HCT116 (cell line): ENCODE measurements around the gene PDE1A. TPM values are rescaled to one million over a fixed set of nuclear protein-coding genes. Genes with fewer than 3 reads are reported as not detected.

Experiments
- ATAC-seq: fragments of 200-7000 bp; cut with Tn5 transposase; 2 replicates; pipeline ENCODE4 v1.9.1; 2020; ENCODE audit warnings: mild to moderate bottlenecking, moderate library complexity
- BruUV-seq: library from RNA; stranded (reverse); fragments of 400-500 nt; replicated peaks from 2 replicates; lab custom pipeline; 2021; lab: Mats Ljungman, UMichigan
- CTCF ChIA-PET: fragments of 300-600 bp; sonication (Branson Sonifier 250); formaldehyde crosslinking; loops from one replicate; lab custom pipeline; 2021; ENCODE audit warnings: antibody characterized with exemption; lab: Charles Lee
- POLR2A ChIA-PET: fragments of 300-600, 350-600 bp; sonication (Branson Sonifier 250); formaldehyde crosslinking; loops from one replicate; lab custom pipeline; 2021; ENCODE audit warnings: antibody characterized with exemption; lab: Charles Lee
- RAD21 ChIA-PET, 2 experiments: fragments of 300-600 bp; sonication (Branson Sonifier 250); formaldehyde crosslinking; loops; one replicate each; lab custom pipeline; 2023; ENCODE audit warnings: low total read pairs in 2 of 2; ENCODE audit not compliant: uncharacterized antibody in 2 of 2, unreplicated experiment in 2 of 2, low non-redundant PET in 1 of 2; lab: Charles Lee
- DNase-seq: peaks from one replicate; pipeline ENCODE4 v3.0.0-alpha.2; 2010; ENCODE audit warnings: low read depth, low spot score
- H2AFZ ChIP-seq: fragments of 200-600 bp; shearing (Covaris generic), sonication (generic); 2 replicates; pipeline ENCODE4 v1.6.1; 2017; ENCODE audit warnings: low read depth, mixed run types, mixed read lengths, antibody characterized with exemption, low read length; ENCODE audit not compliant: poor library complexity, severe bottlenecking
- H3K27ac ChIP-seq: 2 replicates; pipeline ENCODE4 v1.5.1; 2012; ENCODE audit warnings: low read depth, low read length
- H3K27me3 ChIP-seq: fragments of 200-600 bp; sonication (generic); 2 replicates; pipeline ENCODE4 v1.6.1; 2016; ENCODE audit warnings: mixed run types, low read length, mixed read lengths; ENCODE audit not compliant: insufficient read depth
- H3K36me3 ChIP-seq, 2 experiments: fragments of 200-500 bp in 1 of 2; fragments of 200-600 bp in 1 of 2; sonication (Bioruptor generic) in 1 of 2; sonication (generic) in 1 of 2; 2 replicates each; pipeline versions ENCODE4 v1.5.1 to v1.6.1; 2014 to 2016; ENCODE audit warnings: low read length in 2 of 2, inconsistent platforms in 1 of 2, mixed read lengths in 1 of 2, mixed run types in 1 of 2; ENCODE audit not compliant: insufficient read depth in 2 of 2, control insufficient read depth in 1 of 2
- H3K4me1 ChIP-seq, 2 experiments: fragments of 200-600 bp in 1 of 2; sonication (generic) in 1 of 2; 2 replicates each; pipeline versions ENCODE4 v1.5.1 to v1.6.1; 2012 to 2017; ENCODE audit warnings: low read length in 2 of 2, inconsistent platforms in 1 of 2, mild to moderate bottlenecking in 1 of 2, mixed read lengths in 1 of 2, mixed run types in 1 of 2, moderate library complexity in 1 of 2; ENCODE audit not compliant: insufficient read depth in 2 of 2, control insufficient read depth in 1 of 2
- H3K4me2 ChIP-seq: fragments of 200-600 bp; sonication (generic); 2 replicates; pipeline ENCODE4 v1.6.1; 2017; ENCODE audit warnings: mixed run types, low read length, mixed read lengths
- H3K4me3 ChIP-seq, 2 experiments: fragments of 200-600 bp in 1 of 2; sonication (generic) in 1 of 2; replicated peaks in 1 of 2; 2 replicates each; pipeline ENCODE4 v1.5.1; 2011 to 2016; ENCODE audit warnings: low read length in 2 of 2, control low read depth in 1 of 2, low read depth in 1 of 2, mild to moderate bottlenecking in 1 of 2, mixed read lengths in 1 of 2, mixed run types in 1 of 2
- H3K79me2 ChIP-seq: fragments of 200-600 bp; sonication (generic); 2 replicates; pipeline ENCODE4 v1.6.1; 2017; ENCODE audit warnings: mild to moderate bottlenecking, mixed run types, low read length, moderate library complexity, mixed read lengths; ENCODE audit not compliant: insufficient read depth
- H3K9ac ChIP-seq: fragments of 200-600 bp; sonication (generic); 2 replicates; pipeline ENCODE4 v1.6.1; 2016; ENCODE audit warnings: low read length, mixed read lengths
- H3K9me2 ChIP-seq: fragments of 200-600 bp; sonication (generic), shearing (Covaris generic); 2 replicates; pipeline ENCODE4 v1.6.1; 2017; ENCODE audit warnings: mixed run types, mild to moderate bottlenecking, moderate library complexity; ENCODE audit not compliant: insufficient read depth
- H3K9me3 ChIP-seq, 2 experiments: fragments of 200-500 bp in 1 of 2; fragments of 200-600 bp in 1 of 2; sonication (Bioruptor generic) in 1 of 2; sonication (generic) in 1 of 2; 2 replicates each; pipeline ENCODE4 v1.6.1; 2014 to 2017; ENCODE audit warnings: low read length in 2 of 2, mixed read lengths in 2 of 2, inconsistent platforms in 1 of 2, low read depth in 1 of 2, mild to moderate bottlenecking in 1 of 2, mixed run types in 1 of 2, moderate library complexity in 1 of 2; ENCODE audit not compliant: control insufficient read depth in 1 of 2, insufficient read depth in 1 of 2
- H4K20me1 ChIP-seq: fragments of 200-600 bp; sonication (generic), shearing (Covaris generic); 2 replicates; pipeline ENCODE4 v1.6.1; 2017; ENCODE audit warnings: mixed run types, mild to moderate bottlenecking, moderate library complexity; ENCODE audit not compliant: insufficient read depth
- CBX3 ChIP-seq: IDR thresholded peaks from 2 replicates; pipeline ENCODE4 v1.6.1; 2012; ENCODE audit warnings: low read depth
- CEBPB ChIP-seq: IDR thresholded peaks from 2 replicates; pipeline ENCODE4 v1.6.1; 2012; ENCODE audit warnings: low read depth
- ELF1 ChIP-seq: IDR thresholded peaks from 2 replicates; pipeline ENCODE4 v1.6.1; 2012; ENCODE audit warnings: low read depth, borderline replicate concordance
- POLR2A ChIP-seq: IDR thresholded peaks from 2 replicates; pipeline ENCODE4 v1.7.0; 2011; ENCODE audit warnings: borderline replicate concordance; ENCODE audit not compliant: insufficient read depth, insufficient read length; ENCODE audit errors: extremely low read depth
- TCF7L2 ChIP-seq: IDR thresholded peaks from 2 replicates; pipeline ENCODE4 v1.7.0; 2011; ENCODE audit warnings: borderline replicate concordance, inconsistent platforms; ENCODE audit not compliant: insufficient read depth, insufficient read length; ENCODE audit errors: extremely low read depth
- ZNF274 ChIP-seq: fragments of 200-500 bp; sonication (Bioruptor generic); IDR thresholded peaks from 2 replicates; pipeline ENCODE4 v1.6.1; 2014; ENCODE audit warnings: mild to moderate bottlenecking, low read depth, low read length, inconsistent platforms
- intact Hi-C: fragments of 100-400 bp; cut with micrococcal nuclease; formaldehyde crosslinking; loops from 2 replicates; pipeline ENCODE4 v1.10.0; 2022
- total RNA-seq: library from RNA; stranded (reverse); gene quantifications from one replicate; pipeline ENCODE4 v1.2.1, GENCODE V29; 2021; ENCODE audit not compliant: unreplicated experiment
- TF ChIP-seq, protein P1 (sequence below): IDR thresholded peaks from 2 replicates; pipeline ENCODE4 v1.6.1; 2012; ENCODE audit warnings: low read depth
- TF ChIP-seq, protein P2 (sequence below), 3 experiments: fragments of 200-600 bp in 1 of 3; sonication (generic) in 1 of 3; IDR thresholded peaks in 2 of 3; conservative IDR thresholded peaks in 1 of 3; 2 replicates each; pipeline ENCODE4 v1.5.1; 2012 to 2017; ENCODE audit warnings: low read depth in 2 of 3, low read length in 2 of 3, antibody characterized with exemption in 1 of 3, borderline replicate concordance in 1 of 3, control low read depth in 1 of 3, mild to moderate bottlenecking in 1 of 3, mixed read lengths in 1 of 3, mixed run types in 1 of 3, moderate library complexity in 1 of 3; ENCODE audit not compliant: insufficient read depth in 1 of 3

Gene PDE1A
- total RNA-seq, 1 experiment from 2014 or later = 0.12 TPM

DNA sequence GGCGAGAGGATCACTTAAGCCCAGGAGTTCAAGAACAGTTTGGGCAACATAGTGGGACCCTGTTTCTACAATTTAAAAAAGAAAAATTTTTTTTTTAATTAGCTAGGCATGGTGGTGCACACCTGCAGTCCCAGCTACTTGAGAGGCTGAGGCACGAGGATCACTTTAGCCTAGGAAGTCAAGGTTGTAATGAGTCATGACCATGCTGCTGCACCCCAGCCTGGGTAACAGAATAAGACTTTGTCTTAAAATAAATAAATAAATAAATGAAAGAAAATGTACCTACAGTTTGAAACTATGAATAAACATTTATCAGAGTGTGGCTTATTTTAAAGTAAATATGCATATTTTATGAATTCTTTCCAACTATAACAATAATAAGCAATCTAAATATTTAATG lies 16.7 kb downstream of the PDE1A start (continued):
- TF ChIP-seq, protein P1, sequence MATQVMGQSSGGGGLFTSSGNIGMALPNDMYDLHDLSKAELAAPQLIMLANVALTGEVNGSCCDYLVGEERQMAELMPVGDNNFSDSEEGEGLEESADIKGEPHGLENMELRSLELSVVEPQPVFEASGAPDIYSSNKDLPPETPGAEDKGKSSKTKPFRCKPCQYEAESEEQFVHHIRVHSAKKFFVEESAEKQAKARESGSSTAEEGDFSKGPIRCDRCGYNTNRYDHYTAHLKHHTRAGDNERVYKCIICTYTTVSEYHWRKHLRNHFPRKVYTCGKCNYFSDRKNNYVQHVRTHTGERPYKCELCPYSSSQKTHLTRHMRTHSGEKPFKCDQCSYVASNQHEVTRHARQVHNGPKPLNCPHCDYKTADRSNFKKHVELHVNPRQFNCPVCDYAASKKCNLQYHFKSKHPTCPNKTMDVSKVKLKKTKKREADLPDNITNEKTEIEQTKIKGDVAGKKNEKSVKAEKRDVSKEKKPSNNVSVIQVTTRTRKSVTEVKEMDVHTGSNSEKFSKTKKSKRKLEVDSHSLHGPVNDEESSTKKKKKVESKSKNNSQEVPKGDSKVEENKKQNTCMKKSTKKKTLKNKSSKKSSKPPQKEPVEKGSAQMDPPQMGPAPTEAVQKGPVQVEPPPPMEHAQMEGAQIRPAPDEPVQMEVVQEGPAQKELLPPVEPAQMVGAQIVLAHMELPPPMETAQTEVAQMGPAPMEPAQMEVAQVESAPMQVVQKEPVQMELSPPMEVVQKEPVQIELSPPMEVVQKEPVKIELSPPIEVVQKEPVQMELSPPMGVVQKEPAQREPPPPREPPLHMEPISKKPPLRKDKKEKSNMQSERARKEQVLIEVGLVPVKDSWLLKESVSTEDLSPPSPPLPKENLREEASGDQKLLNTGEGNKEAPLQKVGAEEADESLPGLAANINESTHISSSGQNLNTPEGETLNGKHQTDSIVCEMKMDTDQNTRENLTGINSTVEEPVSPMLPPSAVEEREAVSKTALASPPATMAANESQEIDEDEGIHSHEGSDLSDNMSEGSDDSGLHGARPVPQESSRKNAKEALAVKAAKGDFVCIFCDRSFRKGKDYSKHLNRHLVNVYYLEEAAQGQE = no peak
- TF ChIP-seq TCF7L2 = no peak
- TF ChIP-seq CBX3 = no peak
- no peak for TF ChIP-seq ZNF274
- no peak for TF ChIP-seq ELF1
- no peak for TF ChIP-seq POLR2A

DNA sequence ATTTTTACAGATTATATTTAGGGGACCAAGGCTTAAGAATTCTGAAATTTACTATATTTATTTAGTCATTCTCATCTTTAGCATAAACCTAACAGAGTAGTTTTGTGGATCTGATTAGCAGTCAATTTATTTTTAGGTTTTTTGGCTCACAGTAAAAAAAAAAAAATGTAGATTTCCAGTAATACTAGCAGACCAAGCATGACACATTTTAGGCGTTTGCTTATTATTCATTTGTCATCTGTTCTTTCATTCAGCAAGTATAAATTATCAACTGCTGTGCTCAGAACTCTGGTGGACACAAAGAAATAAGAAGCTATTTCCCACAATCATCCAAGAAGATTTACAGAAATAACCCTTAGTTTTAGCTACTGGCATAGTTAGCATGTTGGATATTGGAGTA lies 20.6 kb downstream of the PDE1A start:
- DNase-seq = no peak
- TF ChIP-seq CEBPB = no peak
- TF ChIP-seq, protein P2, sequence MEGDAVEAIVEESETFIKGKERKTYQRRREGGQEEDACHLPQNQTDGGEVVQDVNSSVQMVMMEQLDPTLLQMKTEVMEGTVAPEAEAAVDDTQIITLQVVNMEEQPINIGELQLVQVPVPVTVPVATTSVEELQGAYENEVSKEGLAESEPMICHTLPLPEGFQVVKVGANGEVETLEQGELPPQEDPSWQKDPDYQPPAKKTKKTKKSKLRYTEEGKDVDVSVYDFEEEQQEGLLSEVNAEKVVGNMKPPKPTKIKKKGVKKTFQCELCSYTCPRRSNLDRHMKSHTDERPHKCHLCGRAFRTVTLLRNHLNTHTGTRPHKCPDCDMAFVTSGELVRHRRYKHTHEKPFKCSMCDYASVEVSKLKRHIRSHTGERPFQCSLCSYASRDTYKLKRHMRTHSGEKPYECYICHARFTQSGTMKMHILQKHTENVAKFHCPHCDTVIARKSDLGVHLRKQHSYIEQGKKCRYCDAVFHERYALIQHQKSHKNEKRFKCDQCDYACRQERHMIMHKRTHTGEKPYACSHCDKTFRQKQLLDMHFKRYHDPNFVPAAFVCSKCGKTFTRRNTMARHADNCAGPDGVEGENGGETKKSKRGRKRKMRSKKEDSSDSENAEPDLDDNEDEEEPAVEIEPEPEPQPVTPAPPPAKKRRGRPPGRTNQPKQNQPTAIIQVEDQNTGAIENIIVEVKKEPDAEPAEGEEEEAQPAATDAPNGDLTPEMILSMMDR (IDR thresholded peaks at IDR 0.05 in 2 of 3, conservative IDR thresholded peaks at IDR 0.05 in 1 of 3; ENCODE audit: borderline replicate concordance in 1 of 3, insufficient read depth in 1 of 3, low read depth in 2 of 3, low read length in 2 of 3) = no peak
- RAD21 ChIA-PET = no interaction called here
- POLR2A ChIA-PET = no interaction called here
- BruUV-seq = no TSS peak
- Histone ChIP-seq H3K36me3 (no peaks in the 10 kb centered on the region), H2AFZ (no peak overlapping the region), H3K9me3 (no peaks in the 10 kb centered on the region), H3K27ac (no peak overlapping the region), H3K9ac (no peak overlapping the region), H3K27me3 (no peaks in the 10 kb centered on the region), H3K79me2 (no peaks in the 10 kb centered on the region), H3K4me3 (no peak overlapping the region), H3K9me2 (no peaks in the 10 kb centered on the region), H4K20me1 (no peaks in the 10 kb centered on the region), H3K4me2 (no peak overlapping the region), H3K4me1 (peaks cover 5 to 6% of the 10 kb centered on the region in 2 experiments; a peak in 3 of 4 replicates)
- CTCF ChIA-PET = no interaction called here
- no peak for ATAC-seq
- intact Hi-C loops = no loop called here
